H1 (cell line): Measurements from ENCODE around the gene STX4. TPM values are rescaled to one million over a fixed set of nuclear protein-coding genes. Genes with fewer than 3 reads are reported as not detected.
A peak's percentile ranks its signal among the peaks of the same experiment; 100 is the strongest.

Experiments
- CTCF ChIA-PET: fragments of 300-600 bp; sonication (Branson Sonifier 250); formaldehyde crosslinking; loops from one replicate; lab custom pipeline; 2021; ENCODE audit not compliant: partially characterized antibody; lab: Charles Lee
- POLR2A ChIA-PET: fragments of 300-600 bp; sonication (Branson Sonifier 250); formaldehyde crosslinking; loops from one replicate; lab custom pipeline; 2021; ENCODE audit warnings: inconsistent platforms; ENCODE audit not compliant: partially characterized antibody; lab: Charles Lee
- DNase-seq, 2 experiments: peaks; one replicate each; pipeline versions ENCODE4 v3.0.0 to v3.0.0-alpha.2; 2010 to 2022; ENCODE audit warnings: low spot score in 2 of 2, low read depth in 1 of 2, mixed read lengths in 1 of 2
- FAIRE-seq: peaks from 2 replicates; lab custom pipeline; 2011; peaks lifted over from hg19 to GRCh38; lab: Jason Lieb, UNC
- H2AFZ ChIP-seq: 2 replicates; pipeline ENCODE4 v1.8.1; 2012; ENCODE audit warnings: low read length, inconsistent platforms
- H2AK5ac ChIP-seq: 2 replicates; pipeline ENCODE4 v1.6.1; 2013; ENCODE audit warnings: low read depth, low read length
- H2BK120ac ChIP-seq: replicated peaks from 2 replicates; pipeline ENCODE3; 2013; ENCODE audit warnings: low read depth, low read length, inconsistent platforms
- H2BK12ac ChIP-seq: 2 replicates; pipeline ENCODE4 v1.6.1; 2013; ENCODE audit warnings: low read depth, low read length
- H2BK15ac ChIP-seq: 2 replicates; pipeline ENCODE4 v1.6.1; 2013; ENCODE audit warnings: low read length
- H2BK20ac ChIP-seq: 2 replicates; pipeline ENCODE4 v1.6.1; 2013; ENCODE audit warnings: low read length
- H2BK5ac ChIP-seq: 2 replicates; pipeline ENCODE4 v1.6.1; 2013; ENCODE audit warnings: low read depth, low read length
- H3K14ac ChIP-seq: 2 replicates; pipeline ENCODE4 v1.6.1; 2013; ENCODE audit warnings: inconsistent platforms; ENCODE audit not compliant: insufficient read length
- H3K18ac ChIP-seq: 2 replicates; pipeline ENCODE4 v1.6.1; 2013; ENCODE audit warnings: low read length; ENCODE audit errors: extremely low read depth
- H3K23ac ChIP-seq: 2 replicates; pipeline ENCODE4 v1.6.1; 2013; ENCODE audit warnings: inconsistent platforms; ENCODE audit not compliant: insufficient read length
- H3K23me2 ChIP-seq: 2 replicates; pipeline ENCODE4 v1.6.1; 2013; ENCODE audit warnings: low read depth, low read length
- H3K27ac ChIP-seq: 2 replicates; pipeline ENCODE4 v1.6.1; 2011; ENCODE audit warnings: low read depth, low read length, inconsistent platforms
- H3K27me3 ChIP-seq, 4 experiments: replicated peaks in 1 of 4; 1 replicate in 1 of 4; 2 replicates in 3 of 4; pipeline versions ENCODE4 v1.6.1 to v1.8.1; 2011 to 2013; ENCODE audit warnings: low read length in 3 of 4, mild to moderate bottlenecking in 3 of 4, inconsistent platforms in 2 of 4, mixed read lengths in 2 of 4, moderate library complexity in 1 of 4; ENCODE audit not compliant: control insufficient read depth in 3 of 4, insufficient read depth in 3 of 4; ENCODE audit errors: extremely low read depth in 1 of 4
- H3K36me3 ChIP-seq, 4 experiments: 2 replicates each; pipeline versions ENCODE4 v1.6.1 to v1.8.1; 2011 to 2013; ENCODE audit warnings: mild to moderate bottlenecking in 4 of 4, low read length in 3 of 4, moderate library complexity in 2 of 4, control low read depth in 1 of 4, inconsistent platforms in 1 of 4; ENCODE audit not compliant: insufficient read depth in 4 of 4, control insufficient read depth in 2 of 4
- H3K4ac ChIP-seq: replicated peaks from 2 replicates; pipeline ENCODE3; 2013; ENCODE audit warnings: low read length, low read depth, mixed read lengths, inconsistent platforms; ENCODE audit not compliant: insufficient read length
- H3K4me1 ChIP-seq, 4 experiments: replicated peaks in 1 of 4; 1 replicate in 1 of 4; 2 replicates in 3 of 4; pipeline versions ENCODE4 v1.6.1 to v1.8.1; 2011 to 2013; ENCODE audit warnings: low read length in 3 of 4, inconsistent platforms in 2 of 4, mixed read lengths in 1 of 4; ENCODE audit not compliant: insufficient read depth in 4 of 4, control insufficient read depth in 3 of 4
- H3K4me2 ChIP-seq, 2 experiments: 2 replicates each; pipeline versions ENCODE4 v1.6.1 to v1.8.1; 2011 to 2013; ENCODE audit warnings: low read depth in 2 of 2, low read length in 2 of 2, control low read depth in 1 of 2, inconsistent platforms in 1 of 2, mild to moderate bottlenecking in 1 of 2; ENCODE audit not compliant: insufficient read depth in 1 of 2
- H3K4me3 ChIP-seq, 4 experiments: fragments of 200-600, 300-600 bp in 1 of 4; sonication (generic), shearing (Covaris generic), sonication (Bioruptor Twin) in 1 of 4; 2 replicates each; pipeline versions ENCODE4 v1.5.1 to v1.8.1; 2011 to 2016; ENCODE audit warnings: low read length in 4 of 4, low read depth in 3 of 4, control low read depth in 2 of 4, inconsistent platforms in 2 of 4, mild to moderate bottlenecking in 2 of 4, mixed read lengths in 1 of 4, moderate library complexity in 1 of 4; ENCODE audit not compliant: insufficient read depth in 2 of 4; ENCODE audit errors: extremely low read depth in 1 of 4
- H3K56ac ChIP-seq: replicated peaks from 2 replicates; pipeline ENCODE3; 2013; ENCODE audit warnings: low read depth, mild to moderate bottlenecking, mixed read lengths, low read length, inconsistent platforms; ENCODE audit not compliant: insufficient read length
- H3K79me1 ChIP-seq: 2 replicates; pipeline ENCODE4 v1.6.1; 2013; ENCODE audit warnings: low read depth, low read length, control low read depth
- H3K79me2 ChIP-seq, 2 experiments: 2 replicates each; pipeline versions ENCODE4 v1.6.1 to v1.8.1; 2012 to 2013; ENCODE audit warnings: low read length in 2 of 2, mild to moderate bottlenecking in 2 of 2, inconsistent platforms in 1 of 2; ENCODE audit not compliant: insufficient read depth in 2 of 2, control insufficient read depth in 1 of 2
- H3K9ac ChIP-seq, 4 experiments: replicated peaks in 1 of 4; 1 replicate in 1 of 4; 2 replicates in 3 of 4; pipeline versions ENCODE4 v1.6.1 to v1.8.1; 2011 to 2013; ENCODE audit warnings: low read depth in 3 of 4, low read length in 3 of 4, control low read depth in 2 of 4, mild to moderate bottlenecking in 2 of 4, moderate library complexity in 2 of 4, inconsistent platforms in 1 of 4; ENCODE audit errors: extremely low read depth in 1 of 4
- H3K9me3 ChIP-seq, 2 experiments: 2 replicates each; pipeline versions ENCODE4 v1.6.1 to v1.8.1; 2012 to 2013; ENCODE audit warnings: mild to moderate bottlenecking in 2 of 2, moderate library complexity in 2 of 2, control low read depth in 1 of 2, inconsistent platforms in 1 of 2, low read depth in 1 of 2, low read length in 1 of 2, mixed read lengths in 1 of 2; ENCODE audit not compliant: insufficient read depth in 2 of 2
- H4K20me1 ChIP-seq, 2 experiments: replicated peaks in 1 of 2; 2 replicates each; pipeline versions ENCODE3 to v1.8.1; 2011 to 2013; ENCODE audit warnings: inconsistent platforms in 2 of 2, low read length in 2 of 2, mild to moderate bottlenecking in 1 of 2; ENCODE audit not compliant: insufficient read depth in 2 of 2, control insufficient read depth in 1 of 2
- H4K5ac ChIP-seq: 2 replicates; pipeline ENCODE4 v1.6.1; 2013; ENCODE audit warnings: low read length, low read depth, mixed read lengths, inconsistent platforms; ENCODE audit not compliant: insufficient read length
- H4K8ac ChIP-seq: 2 replicates; pipeline ENCODE4 v1.8.0; 2013; ENCODE audit warnings: mild to moderate bottlenecking, moderate library complexity, low read length, inconsistent platforms; ENCODE audit not compliant: insufficient read depth; ENCODE audit errors: extremely low read depth
- H4K91ac ChIP-seq: replicated peaks from 2 replicates; pipeline ENCODE3; 2013; ENCODE audit warnings: low read length, mixed read lengths, inconsistent platforms; ENCODE audit not compliant: insufficient read length
- CREB1 ChIP-seq: IDR thresholded peaks from 2 replicates; pipeline ENCODE4 v1.6.1; 2012; ENCODE audit warnings: inconsistent platforms
- POLR2A ChIP-seq, 2 experiments: IDR thresholded peaks; 1 replicate in 1 of 2; 2 replicates in 1 of 2; pipeline ENCODE4 v1.6.1; 2011; ENCODE audit warnings: low read depth in 2 of 2, low read length in 2 of 2, mild to moderate bottlenecking in 2 of 2; ENCODE audit errors: control extremely low read depth in 1 of 2
- POLR2AphosphoS5 ChIP-seq: IDR thresholded peaks from 2 replicates; pipeline ENCODE4 v1.6.1; 2011; ENCODE audit warnings: low read depth, low read length
- SP1 ChIP-seq: IDR thresholded peaks from 2 replicates; pipeline ENCODE4 v1.6.1; 2011; ENCODE audit warnings: low read depth, low read length
- TCF12 ChIP-seq: IDR thresholded peaks from 2 replicates; pipeline ENCODE4 v1.6.1; 2011; ENCODE audit warnings: low read depth, mild to moderate bottlenecking, low read length
- YY1 ChIP-seq: IDR thresholded peaks from 2 replicates; pipeline ENCODE4 v1.6.1; 2011; ENCODE audit warnings: low read depth, mild to moderate bottlenecking, low read length
- whole genome bisulfite sequencing, 2 experiments: shearing (Covaris generic) in 1 of 2; methylation state at CpG; one replicate each; pipeline versions ENCODE4 v1.1.6 to v1.1.7; 2013 to 2015; ENCODE audit warnings: low lambda C conversion rate in 2 of 2, mixed read lengths in 2 of 2, inconsistent platforms in 1 of 2, low coverage in 1 of 2, missing lambda C conversion rate in 1 of 2; ENCODE audit not compliant: insufficient replicate concordance in 2 of 2, insufficient coverage in 1 of 2, insufficient read length in 1 of 2; ENCODE audit errors: extremely low coverage in 1 of 2, missing lambda C conversion rate in 1 of 2; 5-methylcytosine and 5-hydroxymethylcytosine counted together
- polyA plus RNA-seq, 7 experiments: library from polyadenylated mRNA; depleted of rRNA in 3 of 7; stranded (reverse) in 5 of 7; unstranded in 2 of 7; fragments of >200 nt in 5 of 7; fragments of 200-250 nt in 2 of 7; gene quantifications; 1 replicate in 5 of 7; 2 replicates in 1 of 7; 4 replicates in 1 of 7; pipeline versions ENCODE4 v1.2.1 to v1.2.3, GENCODE V29; 2011 to 2013; ENCODE audit warnings: missing spikeins in 2 of 7, mixed read lengths in 2 of 7
- total RNA-seq: library from RNA; stranded (reverse); fragmentation: NEBNext Ultra II Directional; extraction: Animal tissue kit (Norgen Biotek cat#: 25700); gene quantifications from 2 replicates; pipeline ENCODE4 v1.2.1, GENCODE V29; 2021

The STX4 gene
- total and polyA plus RNA-seq, 2 of the 8 experiments (the other 6 are each of a cell fraction or from before 2014, with no cell fraction given), result 25.8 to 32.3 TPM

GRCh38 chr16:31055613-31056012, 22.3 kb downstream of the STX4 start:
- Histone ChIP-seq H2BK15ac (no peak overlapping the region), H4K8ac (no peak overlapping the region), H3K18ac (no peak overlapping the region), H4K91ac (no peak overlapping the region), H3K14ac (no peak overlapping the region), H4K20me1 (peaks cover 0 to under 1% of the 10 kb centered on the region in 2 experiments), H2BK5ac (no peak overlapping the region), H3K79me1 (no peaks in the 10 kb centered on the region), H3K9me3 (no peaks in the 10 kb centered on the region), H3K56ac (no peak overlapping the region), H3K36me3 (0 out of 8 replicates have a peak, but pooled peaks cover 0 to 2% (median under 1%) of the 10 kb centered on the region in 4 experiments), H3K4me1 (no peaks in the 10 kb centered on the region; a peak in 1 of 7 replicates), H3K4me2 (peak overlapping the region in 1 of 2 experiments; percentile 38; a peak in 2 of 4 replicates), H2BK12ac (no peak overlapping the region), H3K4ac (no peak overlapping the region), H3K4me3 (no peak overlapping the region), H2AFZ (no peak overlapping the region), H3K79me2 (no peaks in the 10 kb centered on the region), H3K9ac (no peak overlapping the region), H3K27ac (no peak overlapping the region; the same call in 1 of the 2 replicates), H2BK20ac (no peak overlapping the region), H3K27me3 (no peaks in the 10 kb centered on the region), H4K5ac (no peak overlapping the region), H3K23me2 (no peaks in the 10 kb centered on the region), H3K23ac (no peak overlapping the region), H2BK120ac (peak overlapping the region; percentile 10), H2AK5ac (no peak overlapping the region)
- CTCF ChIA-PET, result interaction anchor here (0.6 to 1.4 kb wide), 4 partner anchors 11 to 1896 kb away, joined by 3 to 6 read pairs (median 4); no protein-coding TSS in a partner anchor
- TF ChIP-seq POLR2A (IDR thresholded peaks at IDR 0.05; ENCODE audit: control extremely low read depth in 1 of 2, low read depth in 2 of 2, low read length in 2 of 2) (no peak), TCF12 (0 out of 2 replicates have a peak, but pooled peaks have one; percentile 10), POLR2AphosphoS5 (no peak), YY1 (peak; percentile 71; the same call in 1 of the 2 replicates), CREB1 (no peak), SP1 (peak; percentile 38; the same call in 1 of the 2 replicates)
- POLR2A ChIA-PET, result interaction anchor here (1.0 to 1.9 kb wide), 4 partner anchors 10 to 38 kb away, joined by 3 to 10 read pairs (median 3); partner anchors contain the start of genes ZNF646 and ZNF668
- WGBS, 2 experiments, result 82% methylated on average over 3 of the region's 4 CpGs; no CpG with 5 or more reads in 1 of the 2 experiments
- FAIRE-seq (peak; percentile 28), DNase-seq (peak in 1 of 2 experiments; percentile 48)
